Renal cortical epithelial cell (primary cell): ENCODE data around the gene DNAAF5. TPM values are rescaled to one million over a fixed set of nuclear protein-coding genes. Genes with fewer than 3 reads are reported as not detected.

Experiments
- DNase-seq: peaks from one replicate; pipeline ENCODE4 v3.0.0-alpha.2; 2011; ENCODE audit warnings: low read depth
- total RNA-seq: library from RNA; depleted of rRNA; stranded (reverse); fragments of >200 nt; gene quantifications from 2 replicates; pipeline ENCODE4 v1.2.3, GENCODE V29; 2014

DNAAF5 gene
- total RNA-seq, 1 donor from 2014 or later, result 57.3 TPM

DNA sequence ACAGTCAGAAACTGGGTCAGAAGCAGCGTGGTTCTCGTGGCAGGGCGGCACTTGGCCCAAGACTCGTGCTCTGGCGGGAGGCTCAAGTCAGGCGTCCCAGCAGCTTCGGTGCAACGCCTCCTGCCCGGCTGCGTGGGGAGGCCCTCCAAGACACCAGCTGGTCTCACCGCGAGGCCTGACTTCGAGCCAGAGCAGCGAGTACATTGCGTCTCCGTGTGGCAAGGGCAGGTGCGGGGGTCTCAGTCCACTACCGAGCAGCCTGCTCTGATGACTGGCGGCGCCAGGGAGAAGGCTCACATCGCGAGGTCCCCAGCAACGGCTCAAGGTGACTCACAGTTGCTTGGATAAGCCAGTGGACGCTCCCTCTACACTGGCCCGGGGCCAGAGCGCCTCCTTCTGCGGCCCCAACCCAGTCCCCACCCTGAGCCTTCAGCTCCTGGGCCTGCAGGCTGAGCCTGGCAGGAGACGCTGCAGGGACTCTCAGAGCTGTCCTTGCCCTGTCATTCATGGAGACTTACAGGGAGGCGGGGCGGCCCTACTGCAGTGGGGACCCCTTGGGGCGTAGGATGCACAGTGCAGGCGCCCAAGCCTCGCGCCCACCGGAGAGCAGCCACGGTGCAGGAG lies 42.5 kb downstream of the DNAAF5 start:
- peak; percentile 53 for DNase-seq

- no peak for DNase-seq
These were observed 43.8 kb downstream of the DNAAF5 start for GRCh38 chr7:770336-770735.

DNA sequence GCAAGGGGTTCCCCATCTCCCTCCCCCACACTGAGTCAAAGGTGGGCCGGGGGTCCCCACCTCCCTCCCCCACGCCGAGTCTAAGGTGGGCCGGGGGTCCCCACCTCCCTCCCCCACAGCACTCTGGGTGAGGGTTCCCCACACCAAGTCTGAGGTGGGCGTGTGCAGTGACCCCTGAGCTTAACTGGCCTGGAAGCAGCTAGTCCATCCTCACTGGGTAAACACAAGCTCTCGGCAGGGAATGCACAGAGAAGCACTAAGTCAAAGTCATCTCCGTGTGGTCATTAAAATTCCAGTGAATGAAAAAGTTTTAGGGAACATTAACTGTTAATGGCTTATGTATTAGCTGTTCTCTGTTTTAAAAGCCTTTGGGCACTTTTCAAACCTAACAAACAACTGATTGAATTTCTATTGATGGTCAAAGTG lies 44.3 kb downstream of the DNAAF5 start:
- peak; percentile 95 for DNase-seq

GRCh38 chr7:771234-772004 lies 44.9 kb downstream of the DNAAF5 start:
- peak; percentile 81 for DNase-seq

DNA sequence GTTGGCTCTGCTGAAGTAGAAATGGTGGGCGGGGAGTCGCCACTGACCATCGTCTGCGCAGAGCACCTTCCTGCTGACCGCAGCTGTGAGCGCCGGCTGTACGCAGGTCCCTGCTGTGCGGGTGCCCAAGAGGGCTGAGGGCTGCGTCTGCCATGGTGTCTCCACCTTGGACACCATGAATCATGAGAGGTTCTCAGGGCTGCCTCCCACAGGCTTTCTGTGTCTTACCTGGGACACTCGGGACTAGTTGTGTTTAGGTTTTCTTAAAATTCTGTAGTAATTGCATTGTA lies 45.5 kb downstream of the DNAAF5 start:
- no peak for DNase-seq

GRCh38 chr7:772392-772791 lies 45.9 kb downstream of the DNAAF5 start:
- DNase-seq, result no peak

DNA sequence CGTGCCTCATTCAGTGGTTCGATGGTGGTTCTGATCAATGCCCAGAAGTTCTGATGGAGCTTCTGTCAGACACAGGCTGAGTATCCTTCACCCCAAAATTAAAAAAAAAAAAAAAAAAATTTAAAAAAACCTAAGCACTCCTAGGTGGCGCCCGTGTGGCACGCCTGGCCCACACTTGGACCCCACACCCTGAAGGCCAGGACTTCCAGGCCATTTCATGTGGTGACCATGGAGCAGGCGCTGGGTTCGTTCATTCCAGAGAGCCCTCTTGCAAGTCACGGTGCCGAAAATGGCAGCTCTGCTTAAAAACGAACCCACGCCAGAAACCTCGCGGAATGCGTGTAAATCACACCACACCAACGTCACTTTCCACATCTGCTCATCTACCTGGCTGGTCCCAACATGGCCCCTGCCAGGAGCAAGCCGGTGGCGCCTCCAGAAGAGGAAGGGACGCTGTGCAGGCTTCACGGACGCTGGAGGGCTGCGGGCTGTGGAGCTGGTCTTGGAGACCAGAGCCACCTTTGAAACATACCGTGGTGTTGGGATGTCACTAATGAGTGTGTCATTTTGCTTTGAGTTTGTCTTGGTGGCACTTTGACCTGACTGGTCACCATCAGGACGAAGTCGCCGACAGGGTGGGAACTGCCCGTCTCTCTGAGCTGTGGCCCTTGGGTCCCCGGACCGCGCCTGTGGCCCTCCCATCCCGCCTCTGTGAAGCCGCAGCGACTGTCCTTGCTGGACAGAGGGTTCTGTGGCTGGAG lies 46.5 kb downstream of the DNAAF5 start:
- no peak for DNase-seq

GRCh38 chr7:773622-773915 lies 47.1 kb downstream of the DNAAF5 start:
- DNase-seq, result no peak

DNA sequence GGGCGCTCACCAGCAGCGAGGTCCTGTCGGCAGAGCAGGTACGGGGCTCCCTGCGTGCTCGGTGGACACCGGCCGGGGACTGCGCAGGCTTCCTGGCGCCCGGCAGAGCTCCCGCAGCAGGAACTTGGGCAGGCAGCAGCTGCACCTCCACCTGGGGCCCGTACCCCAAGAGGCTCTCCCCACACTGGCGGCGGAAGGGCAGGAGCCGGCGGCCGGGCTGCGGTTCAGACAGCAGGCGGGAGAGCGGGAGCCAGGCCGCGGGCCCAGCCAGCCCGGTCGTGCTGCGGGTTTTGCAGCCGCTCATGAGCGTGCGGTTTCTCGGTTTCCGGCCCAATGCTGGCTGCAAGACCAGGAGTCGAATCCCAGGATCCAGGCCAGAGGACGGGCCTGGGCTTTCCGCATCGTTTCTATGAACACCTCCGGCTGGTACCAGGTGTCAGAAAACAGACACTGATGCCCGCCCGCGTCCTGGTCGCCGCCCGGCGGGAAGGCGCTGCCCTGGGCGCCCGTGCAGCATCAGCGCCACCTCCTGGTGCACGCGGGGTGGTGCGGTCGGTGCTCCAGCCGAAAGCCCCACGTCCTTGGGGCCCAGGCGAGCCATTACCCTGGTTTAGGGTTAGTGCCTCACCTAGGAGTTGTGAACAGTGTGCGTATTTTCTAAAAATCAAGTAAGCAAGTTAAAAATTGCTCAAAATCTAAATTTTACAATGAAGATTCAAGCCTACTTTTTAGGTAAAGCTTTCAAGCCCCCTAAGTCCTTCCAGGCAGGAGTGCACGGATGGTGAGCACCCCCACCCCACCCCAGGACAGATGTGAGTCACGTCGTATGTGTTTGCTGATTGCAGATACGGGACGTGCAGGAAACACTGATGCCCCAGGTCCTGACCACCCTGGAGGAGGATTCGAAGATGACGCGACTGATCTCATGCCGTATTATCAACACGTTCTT lies 47.9 kb downstream of the DNAAF5 start:
- DNase-seq, result no peak

DNA sequence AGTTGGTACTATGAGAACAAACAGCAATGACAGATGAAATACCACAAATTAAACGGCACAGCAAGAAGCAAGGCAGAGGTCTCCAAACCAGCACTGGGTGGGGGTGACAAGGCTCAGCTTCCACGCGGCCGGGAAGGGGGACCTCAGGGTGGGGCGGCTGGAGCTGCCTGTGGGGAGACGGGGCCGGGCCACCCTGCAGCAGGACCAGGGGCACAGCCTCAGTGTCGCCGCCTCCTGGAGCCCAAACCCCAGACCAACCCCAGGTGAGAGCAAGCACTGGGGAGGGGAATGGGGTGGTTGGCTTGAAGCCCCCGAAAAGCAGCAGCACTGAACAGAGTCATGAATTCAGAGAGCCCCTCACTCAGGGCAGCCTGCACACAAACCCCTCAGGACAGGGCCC lies 49.9 kb downstream of the DNAAF5 start:
- no peak for DNase-seq

DNA sequence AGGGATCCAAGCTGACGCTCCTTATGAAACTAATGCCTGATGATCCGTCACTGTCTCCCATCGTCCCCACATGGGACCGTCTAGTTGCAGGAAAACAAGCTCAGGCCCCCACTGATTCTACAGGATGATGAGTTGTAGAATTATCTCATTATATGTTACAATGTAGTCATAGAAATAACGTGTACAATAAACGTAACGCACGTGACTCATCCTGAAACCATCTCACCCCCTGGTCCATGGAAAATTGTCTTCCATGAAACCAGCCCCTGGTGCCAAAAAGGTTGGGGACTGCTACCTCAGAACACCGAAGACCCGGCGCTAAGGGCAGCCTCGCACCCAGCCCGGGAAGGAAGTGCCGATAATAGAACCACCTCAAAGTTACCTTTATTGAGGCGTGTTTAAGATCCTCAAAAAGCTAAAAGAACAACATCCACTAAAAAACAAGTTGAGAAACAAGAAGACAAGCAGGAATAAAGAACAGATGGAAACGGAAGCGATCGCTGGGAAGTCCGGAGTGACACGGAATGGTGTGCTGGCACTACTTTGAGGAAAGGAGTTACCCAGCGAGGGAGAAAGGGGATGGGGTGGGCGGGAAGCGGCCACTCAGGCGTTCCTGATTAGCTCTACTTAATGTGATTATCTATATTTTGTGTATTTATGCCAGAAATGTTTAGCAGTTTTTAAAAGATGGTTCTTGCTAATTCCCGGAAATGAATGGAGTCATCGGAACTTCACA lies 50.7 kb downstream of the DNAAF5 start:
- no peak for DNase-seq

GRCh38 chr7:777728-778078 lies 51.2 kb downstream of the DNAAF5 start:
- DNase-seq, result no peak

- no peak for DNase-seq
These were observed 51.9 kb downstream of the DNAAF5 start for GRCh38 chr7:778271-778967.

- DNase-seq, result no peak
These were observed 52.5 kb downstream of the DNAAF5 start for GRCh38 chr7:778968-779451.

- DNase-seq, result no peak
These were observed 53.0 kb downstream of the DNAAF5 start for GRCh38 chr7:779480-779879.

DNA sequence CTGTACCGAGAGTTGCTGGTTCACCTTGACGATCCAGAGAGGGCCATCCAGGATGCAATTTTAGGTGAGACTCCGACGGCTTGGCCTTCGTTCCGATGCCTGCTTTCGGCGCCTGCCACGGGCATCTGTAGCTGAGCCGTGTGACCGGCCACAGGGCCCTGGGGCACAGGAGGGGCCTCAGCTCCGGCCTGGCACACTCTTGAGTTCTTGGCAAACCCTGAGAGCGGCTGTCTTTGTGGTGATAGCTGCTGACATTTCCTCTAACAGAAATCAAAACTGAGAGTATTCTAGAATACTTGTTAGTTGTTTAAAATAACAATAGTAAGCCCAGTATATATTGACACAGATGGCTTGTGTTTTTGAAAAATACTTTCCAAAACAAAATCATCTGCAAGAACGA lies 53.6 kb downstream of the DNAAF5 start:
- no peak for DNase-seq

- DNase-seq, result no peak
These were observed 54.0 kb downstream of the DNAAF5 start for GRCh38 chr7:780516-780915.

DNA sequence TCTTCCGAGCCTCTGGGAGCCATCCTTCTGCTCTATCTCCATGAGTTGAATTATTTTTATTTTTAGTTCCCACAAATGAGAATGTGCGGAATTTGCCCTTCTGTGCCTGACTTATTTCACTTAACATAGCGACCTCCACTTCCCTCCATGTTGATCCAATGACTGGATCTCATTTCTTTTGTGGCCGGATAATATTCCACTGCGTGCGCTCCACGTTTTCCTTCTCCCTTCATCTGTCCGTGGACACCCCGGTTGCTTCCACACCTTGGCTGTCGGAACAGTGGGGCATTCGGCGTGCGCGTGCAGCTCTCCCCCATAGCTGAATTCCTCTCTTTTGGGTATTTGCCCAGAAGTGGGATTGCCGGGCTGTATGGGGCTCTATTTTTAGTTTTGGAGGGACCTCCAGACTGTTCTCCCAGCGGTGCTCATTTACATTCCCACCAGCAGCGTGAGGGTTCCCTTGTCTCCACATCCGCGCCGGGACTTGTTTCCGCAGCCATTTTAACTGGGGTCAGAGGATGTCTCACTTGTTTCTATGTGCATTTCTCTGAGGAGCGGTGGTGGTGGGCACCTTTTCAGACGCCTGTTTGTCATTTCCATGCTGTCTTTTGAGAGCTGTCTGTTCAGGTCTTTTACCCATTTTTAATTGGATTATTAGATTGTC lies 54.8 kb downstream of the DNAAF5 start:
- no peak for DNase-seq

DNA sequence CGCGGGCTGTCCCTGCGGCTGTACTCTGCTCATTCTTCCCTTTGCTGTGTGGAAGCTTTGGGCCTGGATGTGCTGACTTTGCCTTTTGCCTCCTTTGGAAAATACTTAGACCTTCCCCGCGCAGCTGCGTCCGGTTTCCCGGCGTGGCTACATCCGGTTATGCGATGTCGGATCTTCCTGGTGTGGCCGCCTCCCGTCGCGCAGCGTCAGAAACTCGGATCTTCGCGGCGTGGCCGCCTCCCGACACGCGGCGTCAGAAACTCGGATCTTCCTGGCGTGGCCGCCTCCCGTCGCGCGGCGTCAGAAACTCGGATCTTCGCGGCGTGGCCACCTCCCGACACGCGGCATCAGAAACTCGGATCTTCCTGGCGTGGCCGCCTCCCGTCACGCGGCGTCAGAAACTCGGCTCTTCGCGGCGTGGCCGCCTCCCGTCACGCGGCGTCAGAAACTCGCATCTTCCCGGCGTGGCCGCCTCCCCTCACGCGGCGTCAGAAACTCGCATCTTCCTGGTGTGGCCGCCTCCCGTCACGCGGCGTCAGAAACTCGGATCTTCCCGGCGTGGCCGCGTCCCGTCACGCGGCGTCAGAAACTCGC lies 55.5 kb downstream of the DNAAF5 start:
- DNase-seq, result no peak
